IMR-90 (cell line): ENCODE data around the gene TMSB10.

ENCODE experiments used
- CTCF ChIP-seq: conservative IDR thresholded peaks from 2 replicates; pipeline ENCODE4 v1.5.1; 2012; ENCODE audit warnings: mild to moderate bottlenecking, low read depth, low read length, improper control_type of control experiment
- MXI1 ChIP-seq: IDR thresholded peaks from 2 replicates; pipeline ENCODE4 v1.6.1; 2012; ENCODE audit warnings: low read depth, mild to moderate bottlenecking, low read length, moderate library complexity, borderline replicate concordance
- POLR2A ChIP-seq: IDR thresholded peaks from 2 replicates; pipeline ENCODE4 v1.6.1; 2012; ENCODE audit warnings: mild to moderate bottlenecking, low read depth, low read length
- RAD21 ChIP-seq: IDR thresholded peaks from 2 replicates; pipeline ENCODE4 v1.6.1; 2012; ENCODE audit warnings: low read length, improper control_type of control experiment
- RCOR1 ChIP-seq: IDR thresholded peaks from 2 replicates; pipeline ENCODE4 v1.6.1; 2012; ENCODE audit warnings: mild to moderate bottlenecking, low read length, improper control_type of control experiment; ENCODE audit not compliant: insufficient replicate concordance
- RFX5 ChIP-seq: IDR thresholded peaks from 2 replicates; pipeline ENCODE4 v1.8.0; 2012; ENCODE audit warnings: low read depth, mild to moderate bottlenecking, low read length, moderate library complexity
- USF2 ChIP-seq: fragments of 150-350 bp; IDR thresholded peaks from 2 replicates; pipeline ENCODE4 v1.6.1; 2017; ENCODE audit warnings: mild to moderate bottlenecking, antibody characterized with exemption, low read length, low read depth

- TF ChIP-seq CTCF (no peak), POLR2A (no peak), MXI1 (no peak), RAD21 (no peak), RFX5 (no peak), RCOR1 (no peak), USF2 (no peak)
These were observed 848 bp downstream of the TMSB10 start for GRCh38 chr2:84906108-84906899.
